HepG2 (cell line): ENCODE results near the gene STKLD1. TPM values are rescaled to one million over a fixed set of nuclear protein-coding genes. Genes with fewer than 3 reads are reported as not detected.

Experiments
- ATAC-seq: fragments of 200-7000 bp; cut with Tn5 transposase; 3 replicates; pipeline ENCODE4 v1.9.1; 2020; ENCODE audit warnings: mild to moderate bottlenecking, moderate library complexity
- BruUV-seq: library from RNA; stranded (reverse); fragments of 400-500 nt; replicated peaks from 2 replicates; lab custom pipeline; 2021; lab: Mats Ljungman, UMichigan
- CTCF ChIA-PET: fragments of 300-600 bp; formaldehyde crosslinking; extraction: SDS; loops from one replicate; lab custom pipeline; 2021; ENCODE audit warnings: low total read pairs, inconsistent platforms, low intra/inter-chr PET ratio; lab: Yijun Ruan, JAX
- POLR2A ChIA-PET: fragments of 350-600 bp; sonication (Branson Sonifier 250); formaldehyde crosslinking; loops from one replicate; lab custom pipeline; 2020; ENCODE audit warnings: antibody characterized with exemption, inconsistent platforms; lab: Yijun Ruan, JAX
- DNase-seq: peaks from one replicate; pipeline ENCODE4 v3.0.0-alpha.2; 2015; ENCODE audit warnings: low spot score
- FAIRE-seq: peaks from 3 replicates; lab custom pipeline; 2011; peaks lifted over from hg19 to GRCh38; lab: Jason Lieb, UNC
- H2AFZ ChIP-seq: one replicate; pipeline ENCODE4 v1.6.1; 2011; ENCODE audit warnings: low read length, inconsistent platforms
- H3K27ac ChIP-seq: fragments of 300-600 bp; 3 replicates; pipeline ENCODE4 v1.8.0; 2011; ENCODE audit warnings: mixed run types, mild to moderate bottlenecking, mixed read lengths, low read length, inconsistent platforms; ENCODE audit not compliant: insufficient read depth; ENCODE audit errors: extremely low read length
- H3K27me3 ChIP-seq, 2 experiments: fragments of 200-600 bp in 1 of 2; 2 replicates in 1 of 2; 3 replicates in 1 of 2; pipeline versions ENCODE4 v1.6.0 to v1.8.0; 2011; ENCODE audit warnings: low read length in 2 of 2, mild to moderate bottlenecking in 2 of 2, moderate library complexity in 2 of 2, inconsistent platforms in 1 of 2; ENCODE audit not compliant: insufficient read depth in 2 of 2, control insufficient read depth in 1 of 2
- H3K36me3 ChIP-seq, 2 experiments: fragments of 200-600 bp in 1 of 2; replicated peaks in 1 of 2; 2 replicates in 1 of 2; 3 replicates in 1 of 2; pipeline versions ENCODE4 v1.5.1 to v1.8.0; 2011; ENCODE audit warnings: low read length in 2 of 2, inconsistent platforms in 1 of 2; ENCODE audit not compliant: insufficient read depth in 2 of 2, control insufficient read depth in 1 of 2
- H3K4me1 ChIP-seq: 2 replicates; pipeline ENCODE4 v1.5.1; 2012; ENCODE audit warnings: low read length, inconsistent platforms; ENCODE audit not compliant: insufficient read depth
- H3K4me2 ChIP-seq: 2 replicates; pipeline ENCODE4 v1.6.0; 2011; ENCODE audit warnings: low read depth, low read length, inconsistent platforms
- H3K4me3 ChIP-seq, 3 experiments: fragments of 200-600 bp in 1 of 3; sonication (generic), shearing (Covaris generic) in 1 of 3; replicated peaks in 1 of 3; 2 replicates each; pipeline ENCODE4 v1.5.1; 2011 to 2016; ENCODE audit warnings: low read length in 3 of 3, inconsistent platforms in 2 of 3, low read depth in 2 of 3, mild to moderate bottlenecking in 2 of 3, control low read depth in 1 of 3, mixed read lengths in 1 of 3; ENCODE audit not compliant: insufficient read depth in 1 of 3
- H3K79me2 ChIP-seq: one replicate; pipeline ENCODE4 v1.6.1; 2011; ENCODE audit warnings: low read length, inconsistent platforms; ENCODE audit not compliant: insufficient read depth
- H3K9ac ChIP-seq: 2 replicates; pipeline ENCODE4 v1.6.0; 2011; ENCODE audit warnings: mild to moderate bottlenecking, low read depth, low read length, inconsistent platforms; ENCODE audit not compliant: insufficient read depth
- H3K9me3 ChIP-seq: 2 replicates; pipeline ENCODE4 v1.5.1; 2012; ENCODE audit warnings: mild to moderate bottlenecking, low read length
- H4K20me1 ChIP-seq: 2 replicates; pipeline ENCODE4 v1.6.0; 2011; ENCODE audit warnings: inconsistent platforms, mild to moderate bottlenecking, low read length, moderate library complexity; ENCODE audit not compliant: insufficient read depth
- DNMT1 ChIP-seq: sonication (generic); formaldehyde crosslinking; IDR thresholded peaks from 2 replicates; pipeline ENCODE4 v1.5.1; 2020; ENCODE audit warnings: mild to moderate bottlenecking, missing genetic modification reagents
- DNMT3B ChIP-seq: conservative IDR thresholded peaks from 2 replicates; pipeline ENCODE4 v1.6.1; 2016; ENCODE audit warnings: missing biosample characterization, control low read depth
- ERF ChIP-seq: IDR thresholded peaks from 2 replicates; pipeline ENCODE4 v1.6.1; 2018; ENCODE audit warnings: missing biosample characterization, missing genetic modification reagents
- FOSL2 ChIP-seq: sonication (generic); formaldehyde crosslinking; IDR thresholded peaks from 2 replicates; pipeline ENCODE4 v1.4.0; 2020; ENCODE audit warnings: missing genetic modification reagents
- HNRNPL ChIP-seq: fragments of 200-400 bp; formaldehyde crosslinking; IDR thresholded peaks from 2 replicates; pipeline ENCODE4 v1.6.1; 2017; ENCODE audit warnings: mild to moderate bottlenecking, low read depth, low read length
- KDM5A ChIP-seq: fragments of 200-600 bp; sonication (generic); IDR thresholded peaks from 2 replicates; pipeline ENCODE4 v1.7.0; 2018; ENCODE audit warnings: antibody characterized with exemption, mild to moderate bottlenecking, low read length, borderline replicate concordance
- MATR3 ChIP-seq: sonication (generic); formaldehyde crosslinking; IDR thresholded peaks from 2 replicates; pipeline ENCODE4 v1.4.0; 2020; ENCODE audit warnings: missing genetic modification reagents
- NFIC ChIP-seq: IDR thresholded peaks from 2 replicates; pipeline ENCODE4 v1.6.1; 2012; ENCODE audit warnings: mild to moderate bottlenecking, low read length, inconsistent platforms
- PHF5A ChIP-seq: IDR thresholded peaks from one replicate; pipeline ENCODE4 v1.6.1; 2018; ENCODE audit warnings: low read depth, missing genetic modification reagents; ENCODE audit not compliant: unreplicated experiment
- SMAD1 ChIP-seq: sonication (generic); formaldehyde crosslinking; IDR thresholded peaks from 2 replicates; pipeline ENCODE4 v1.4.0; 2020; ENCODE audit warnings: missing genetic modification reagents, low read depth, mild to moderate bottlenecking, borderline replicate concordance
- STAG1 ChIP-seq: sonication (generic); formaldehyde crosslinking; IDR thresholded peaks from 2 replicates; pipeline ENCODE4 v1.4.0; 2020; ENCODE audit warnings: missing genetic modification reagents
- SYNCRIP ChIP-seq: fragments of 200-400 bp; formaldehyde crosslinking; IDR thresholded peaks from 2 replicates; pipeline ENCODE4 v1.6.1; 2018; ENCODE audit warnings: mild to moderate bottlenecking, low read depth, low read length; ENCODE audit not compliant: insufficient read depth
- YEATS4 ChIP-seq: sonication (generic); formaldehyde crosslinking; IDR thresholded peaks from 2 replicates; pipeline ENCODE4 v1.4.0; 2020; ENCODE audit warnings: missing genetic modification reagents, borderline replicate concordance
- ZFP36 ChIP-seq: fragments of 150-350 bp; IDR thresholded peaks from 2 replicates; pipeline ENCODE4 v1.6.1; 2018; ENCODE audit warnings: borderline replicate concordance, low read length, low read depth; ENCODE audit not compliant: partially characterized antibody
- ZNF12 ChIP-seq: sonication (generic); formaldehyde crosslinking; IDR thresholded peaks from 2 replicates; pipeline ENCODE4 v1.5.0; 2020; ENCODE audit warnings: missing genetic modification reagents
- ZNF253 ChIP-seq: sonication (generic); formaldehyde crosslinking; IDR thresholded peaks from 2 replicates; pipeline ENCODE4 v1.8.0; 2022; ENCODE audit warnings: mild to moderate bottlenecking, missing genetic modification reagents, borderline replicate concordance
- ZNF775 ChIP-seq: sonication (generic); formaldehyde crosslinking; IDR thresholded peaks from 2 replicates; pipeline ENCODE4 v1.4.0; 2020; ENCODE audit warnings: missing genetic modification reagents, mild to moderate bottlenecking, moderate library complexity, borderline replicate concordance
- WGBS: methylation state at CpG from one replicate; pipeline ENCODE4 v1.1.6; 2017; ENCODE audit warnings: low lambda C conversion rate; 5-methylcytosine and 5-hydroxymethylcytosine counted together
- in situ Hi-C: cut with HindIII; loops from 2 replicates; pipeline ENCODE4 v1.10.0; 2017; ENCODE audit warnings: low pct_unique_long_range_greater_than_20kb; ENCODE audit not compliant: extremely low pct_ligation_motif_present
- intact Hi-C: fragments of 100-400 bp; cut with micrococcal nuclease; formaldehyde crosslinking; loops from one replicate; pipeline ENCODE4 v1.10.0; 2022; ENCODE audit not compliant: unreplicated experiment
- polyA plus RNA-seq, 8 experiments: library from polyadenylated mRNA; depleted of rRNA in 3 of 8; stranded (reverse) in 7 of 8; unstranded in 1 of 8; fragments of >200 nt; fragmentation: Illumina TruSeq in 4 of 8; extraction: Trizol in 4 of 8; gene quantifications; 2 replicates each; pipeline versions ENCODE4 v1.2.1 to v1.2.3, GENCODE V29; 2011 to 2016; ENCODE audit warnings: low read depth in 4 of 8, missing spikeins in 1 of 8, mixed read lengths in 1 of 8; ENCODE audit not compliant: insufficient read depth in 1 of 8
- total RNA-seq, 5 experiments: library from RNA; depleted of rRNA; stranded (reverse); fragments of >200 nt; fragmentation: Illumina TruSeq; extraction: Trizol; gene quantifications; 2 replicates each; pipeline ENCODE4 v1.2.3, GENCODE V29; 2016; ENCODE audit warnings: low read depth in 1 of 5
- TF ChIP-seq, protein P1 (sequence below): sonication (generic); formaldehyde crosslinking; IDR thresholded peaks from 2 replicates; pipeline ENCODE4 v1.9.0; 2022; ENCODE audit warnings: missing genetic modification reagents, mild to moderate bottlenecking, borderline replicate concordance
- TF ChIP-seq, protein P2 (sequence below): sonication (generic); formaldehyde crosslinking; IDR thresholded peaks from 2 replicates; pipeline ENCODE4 v1.5.1; 2020; ENCODE audit warnings: missing genetic modification reagents, mild to moderate bottlenecking, borderline replicate concordance

The STKLD1 gene
- total and polyA plus RNA-seq, 2 of the 13 experiments (the other 11 are each of a cell fraction or from before 2014, with no cell fraction given): 1.5 to 2.2 TPM

DNA sequence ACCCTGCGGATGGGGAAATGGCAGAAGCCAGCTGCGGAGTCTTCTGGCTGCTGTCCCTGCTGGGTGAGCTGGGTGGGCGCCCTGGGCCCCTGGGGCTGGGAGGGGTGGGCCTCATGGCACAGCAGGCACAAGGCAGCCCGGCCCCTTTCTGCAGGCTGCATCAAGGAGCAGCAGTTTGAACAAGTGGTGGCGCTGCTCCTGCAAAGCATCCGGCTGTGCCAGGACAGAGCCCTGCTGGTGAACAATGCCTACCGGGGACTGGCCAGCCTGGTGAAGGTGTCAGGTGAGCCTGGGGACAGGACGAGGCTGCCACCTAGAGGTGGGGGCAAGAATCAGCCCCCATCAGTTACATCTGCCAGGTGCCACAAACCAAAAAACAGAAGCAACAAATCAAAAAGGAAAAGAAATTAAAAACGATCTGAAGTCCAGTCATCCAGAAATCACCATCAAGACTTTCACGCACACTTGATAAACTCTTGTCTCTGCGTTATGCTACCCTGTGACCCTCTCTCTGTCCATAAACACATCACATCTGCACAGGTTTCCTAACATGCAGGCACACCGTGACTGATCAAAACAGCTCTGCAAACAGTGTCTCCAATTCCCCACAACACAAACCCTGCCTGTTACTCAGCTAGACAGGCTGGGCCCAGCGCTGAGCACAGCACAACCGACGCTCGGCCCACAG lies 27.7 kb downstream of the STKLD1 start:
- peak; percentile 58 for ATAC-seq
- BruUV-seq: no TSS peak
- no peak overlapping the region for H3K9ac ChIP-seq
- in situ Hi-C loops (no loop called here), intact Hi-C loops (loop anchor here (1.0 kb wide), 1 partner anchor 44 kb away; no protein-coding TSS in a partner anchor)
- peaks cover 14 to 30% of the 10 kb centered on the region in 2 experiments; a peak in 4 of 5 replicates for H3K36me3 ChIP-seq
- FAIRE-seq: no peak
- no peak overlapping the region for H3K4me2 ChIP-seq
- CTCF ChIA-PET: interaction anchor here (0.7 to 1.7 kb wide), 6 partner anchors 45 to 218 kb away, joined by 3 to 7 read pairs (median 3); partner anchors contain the start of genes SURF1 and SURF2
- H3K9me3 ChIP-seq: no peaks in the 10 kb centered on the region
- H4K20me1 ChIP-seq: 0 out of 2 replicates have a peak, but pooled peaks cover 4% of the 10 kb centered on the region
- no peak overlapping the region for H2AFZ ChIP-seq
- H3K4me1 ChIP-seq: peaks cover 8% of the 10 kb centered on the region
- 79% methylated on average over 16 of the region's 16 CpGs for WGBS
- H3K4me3 ChIP-seq: no peak overlapping the region
- POLR2A ChIA-PET: interaction anchor here (1.0 to 1.2 kb wide), 2 partner anchors 40 to 75 kb away, joined by 3 to 4 read pairs; partner anchors contain the start of gene SLC2A6
- H3K79me2 ChIP-seq: no peaks in the 10 kb centered on the region
- H3K27me3 ChIP-seq: no peaks in the 10 kb centered on the region
- no peak overlapping the region for H3K27ac ChIP-seq
- peak; percentile 52 for DNase-seq
- TF ChIP-seq FOSL2 (no peak), YEATS4 (no peak), SYNCRIP (no peak), NFIC (no peak), HNRNPL (peak; percentile 85), ZNF12 (CRISPR knock-in tag) (no peak), ERF (CRISPR knock-in tag) (no peak), SMAD1 (CRISPR knock-in tag) (0 out of 2 replicates have a peak, but pooled peaks have one; percentile 14), ZFP36 (no peak), KDM5A (no peak), MATR3 (CRISPR knock-in tag) (no peak), DNMT3B (CRISPR knock-in tag) (no peak), PHF5A (CRISPR knock-in tag) (no peak), ZNF253 (CRISPR knock-in tag) (no peak), STAG1 (CRISPR knock-in tag) (peak; percentile 88), ZNF775 (CRISPR knock-in tag) (no peak), DNMT1 (CRISPR knock-in tag) (no peak)
- TF ChIP-seq, protein P1, sequence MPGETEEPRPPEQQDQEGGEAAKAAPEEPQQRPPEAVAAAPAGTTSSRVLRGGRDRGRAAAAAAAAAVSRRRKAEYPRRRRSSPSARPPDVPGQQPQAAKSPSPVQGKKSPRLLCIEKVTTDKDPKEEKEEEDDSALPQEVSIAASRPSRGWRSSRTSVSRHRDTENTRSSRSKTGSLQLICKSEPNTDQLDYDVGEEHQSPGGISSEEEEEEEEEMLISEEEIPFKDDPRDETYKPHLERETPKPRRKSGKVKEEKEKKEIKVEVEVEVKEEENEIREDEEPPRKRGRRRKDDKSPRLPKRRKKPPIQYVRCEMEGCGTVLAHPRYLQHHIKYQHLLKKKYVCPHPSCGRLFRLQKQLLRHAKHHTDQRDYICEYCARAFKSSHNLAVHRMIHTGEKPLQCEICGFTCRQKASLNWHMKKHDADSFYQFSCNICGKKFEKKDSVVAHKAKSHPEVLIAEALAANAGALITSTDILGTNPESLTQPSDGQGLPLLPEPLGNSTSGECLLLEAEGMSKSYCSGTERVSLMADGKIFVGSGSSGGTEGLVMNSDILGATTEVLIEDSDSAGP (CRISPR knock-in tag): 0 out of 2 replicates have a peak, but pooled peaks have one; percentile 20
- TF ChIP-seq, protein P2, sequence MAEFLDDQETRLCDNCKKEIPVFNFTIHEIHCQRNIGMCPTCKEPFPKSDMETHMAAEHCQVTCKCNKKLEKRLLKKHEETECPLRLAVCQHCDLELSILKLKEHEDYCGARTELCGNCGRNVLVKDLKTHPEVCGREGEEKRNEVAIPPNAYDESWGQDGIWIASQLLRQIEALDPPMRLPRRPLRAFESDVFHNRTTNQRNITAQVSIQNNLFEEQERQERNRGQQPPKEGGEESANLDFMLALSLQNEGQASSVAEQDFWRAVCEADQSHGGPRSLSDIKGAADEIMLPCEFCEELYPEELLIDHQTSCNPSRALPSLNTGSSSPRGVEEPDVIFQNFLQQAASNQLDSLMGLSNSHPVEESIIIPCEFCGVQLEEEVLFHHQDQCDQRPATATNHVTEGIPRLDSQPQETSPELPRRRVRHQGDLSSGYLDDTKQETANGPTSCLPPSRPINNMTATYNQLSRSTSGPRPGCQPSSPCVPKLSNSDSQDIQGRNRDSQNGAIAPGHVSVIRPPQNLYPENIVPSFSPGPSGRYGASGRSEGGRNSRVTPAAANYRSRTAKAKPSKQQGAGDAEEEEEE (CRISPR knock-in tag): no peak
